DND-41 (cell line): ENCODE measurements around the gene NOC4L.

Experiments used
- EZH2 ChIP-seq: IDR thresholded peaks from 3 replicates; pipeline ENCODE4 v1.6.1; 2012; ENCODE audit warnings: borderline replicate concordance, low read depth, mild to moderate bottlenecking, moderate library complexity, low read length, inconsistent platforms; ENCODE audit not compliant: severe bottlenecking
- TF ChIP-seq, protein P1 (sequence below): IDR thresholded peaks from 2 replicates; pipeline ENCODE4 v1.5.1; 2012; ENCODE audit warnings: borderline replicate concordance, low read length, moderate library complexity, mild to moderate bottlenecking; ENCODE audit not compliant: poor library complexity, severe bottlenecking; ENCODE audit errors: extremely low read depth

DNA sequence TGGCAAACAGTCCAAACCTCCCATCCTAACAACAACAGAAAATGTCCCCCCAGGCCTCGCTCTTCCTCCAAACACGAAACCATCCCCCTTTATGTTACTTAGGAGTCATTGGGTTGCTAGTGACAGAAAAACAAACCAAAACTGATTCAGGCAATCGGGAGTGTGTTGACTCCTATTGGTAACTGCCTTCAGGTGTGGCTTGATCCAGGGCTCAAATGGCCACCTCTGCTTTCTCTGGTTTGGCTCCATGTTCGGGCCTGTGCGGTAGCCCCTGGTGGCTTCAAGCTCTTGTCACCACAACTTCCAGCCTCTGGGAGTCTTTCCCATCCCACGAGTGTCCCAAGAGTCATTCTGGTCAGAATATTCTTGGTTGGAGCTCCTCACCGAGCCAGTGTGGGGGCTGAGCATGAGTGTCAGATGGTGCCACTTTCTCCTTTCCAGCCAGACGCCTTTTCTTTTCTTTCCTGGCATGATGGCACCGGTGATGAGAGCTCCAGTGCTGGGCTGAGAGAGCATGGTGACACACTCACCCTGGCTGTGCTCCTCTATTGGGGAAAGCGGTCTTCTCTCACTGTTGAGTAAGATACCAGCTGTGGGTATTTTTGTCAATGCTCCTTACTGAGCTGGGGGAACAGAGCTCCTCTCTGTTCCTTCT, 38.6 kb downstream of the NOC4L start:
- TF ChIP-seq, protein P1, sequence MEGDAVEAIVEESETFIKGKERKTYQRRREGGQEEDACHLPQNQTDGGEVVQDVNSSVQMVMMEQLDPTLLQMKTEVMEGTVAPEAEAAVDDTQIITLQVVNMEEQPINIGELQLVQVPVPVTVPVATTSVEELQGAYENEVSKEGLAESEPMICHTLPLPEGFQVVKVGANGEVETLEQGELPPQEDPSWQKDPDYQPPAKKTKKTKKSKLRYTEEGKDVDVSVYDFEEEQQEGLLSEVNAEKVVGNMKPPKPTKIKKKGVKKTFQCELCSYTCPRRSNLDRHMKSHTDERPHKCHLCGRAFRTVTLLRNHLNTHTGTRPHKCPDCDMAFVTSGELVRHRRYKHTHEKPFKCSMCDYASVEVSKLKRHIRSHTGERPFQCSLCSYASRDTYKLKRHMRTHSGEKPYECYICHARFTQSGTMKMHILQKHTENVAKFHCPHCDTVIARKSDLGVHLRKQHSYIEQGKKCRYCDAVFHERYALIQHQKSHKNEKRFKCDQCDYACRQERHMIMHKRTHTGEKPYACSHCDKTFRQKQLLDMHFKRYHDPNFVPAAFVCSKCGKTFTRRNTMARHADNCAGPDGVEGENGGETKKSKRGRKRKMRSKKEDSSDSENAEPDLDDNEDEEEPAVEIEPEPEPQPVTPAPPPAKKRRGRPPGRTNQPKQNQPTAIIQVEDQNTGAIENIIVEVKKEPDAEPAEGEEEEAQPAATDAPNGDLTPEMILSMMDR = no peak
- TF ChIP-seq EZH2 = no peak
